DOHH2 (cell line): ENCODE data around the gene TATDN2.

Experiments used
- H3F3A ChIP-seq: fragments of 200-600 bp; sonication (generic), shearing (Covaris generic); 2 replicates; pipeline ENCODE4 v1.6.0; 2016; ENCODE audit warnings: antibody characterized with exemption, mild to moderate bottlenecking; ENCODE audit not compliant: control insufficient read depth, insufficient read depth
- H3K27ac ChIP-seq: fragments of 200-600 bp; sonication (generic); 2 replicates; pipeline ENCODE4 v1.5.1; 2014; ENCODE audit warnings: low read depth, mild to moderate bottlenecking, low read length, moderate library complexity
- H3K27me3 ChIP-seq: fragments of 200-600 bp; sonication (generic); 2 replicates; pipeline ENCODE4 v1.6.1; 2014; ENCODE audit warnings: mild to moderate bottlenecking, low read length, mixed read lengths; ENCODE audit not compliant: control insufficient read depth
- H3K36me3 ChIP-seq: fragments of 200-600 bp; sonication (generic); 2 replicates; pipeline ENCODE4 v1.6.1; 2014; ENCODE audit warnings: mild to moderate bottlenecking, low read length, moderate library complexity, mixed read lengths; ENCODE audit not compliant: control insufficient read depth
- H3K4me1 ChIP-seq: fragments of 200-600 bp; sonication (generic); 2 replicates; pipeline ENCODE4 v1.6.1; 2014; ENCODE audit warnings: mild to moderate bottlenecking, low read length, mixed read lengths; ENCODE audit not compliant: control insufficient read depth
- H3K4me2 ChIP-seq: fragments of 200-600 bp; sonication (generic); 2 replicates; pipeline ENCODE4 v1.6.0; 2014; ENCODE audit warnings: mild to moderate bottlenecking, low read length, moderate library complexity
- H3K4me3 ChIP-seq: fragments of 200-600 bp; sonication (generic); 2 replicates; pipeline ENCODE4 v1.5.1; 2014; ENCODE audit warnings: mild to moderate bottlenecking, low read length, mixed read lengths
- H3K79me2 ChIP-seq: fragments of 200-600 bp; sonication (generic); 2 replicates; pipeline ENCODE4 v1.6.1; 2014; ENCODE audit warnings: mild to moderate bottlenecking, low read length, mixed read lengths; ENCODE audit not compliant: control insufficient read depth
- H3K9me2 ChIP-seq: fragments of 200-600 bp; sonication (generic); replicated peaks from 2 replicates; pipeline ENCODE4 v1.6.1; 2014; ENCODE audit warnings: mild to moderate bottlenecking, low read length, mixed read lengths; ENCODE audit not compliant: control insufficient read depth
- H3K9me3 ChIP-seq: fragments of 200-600 bp; sonication (generic); 2 replicates; pipeline ENCODE4 v1.6.1; 2014; ENCODE audit warnings: antibody characterized with exemption, low read length, mixed read lengths; ENCODE audit not compliant: control insufficient read depth, insufficient read depth
- H4K20me1 ChIP-seq: fragments of 200-600 bp; sonication (generic); 2 replicates; pipeline ENCODE4 v1.6.0; 2014; ENCODE audit warnings: low read depth, mild to moderate bottlenecking, antibody characterized with exemption, low read length, moderate library complexity; ENCODE audit not compliant: control insufficient read depth, insufficient read depth
- CTCF ChIP-seq: fragments of 200-600 bp; sonication (generic); IDR thresholded peaks from one replicate; pipeline ENCODE4 v1.5.1; 2014; ENCODE audit warnings: antibody characterized with exemption, mild to moderate bottlenecking, low read depth, low read length; ENCODE audit not compliant: poor library complexity, severe bottlenecking
- EZH2phosphoT487 ChIP-seq: fragments of 200-600 bp; sonication (generic); IDR thresholded peaks from 2 replicates; pipeline ENCODE4 v1.6.1; 2017; ENCODE audit warnings: borderline replicate concordance, mild to moderate bottlenecking, antibody characterized with exemption, low read length, moderate library complexity, mixed read lengths

Gene TATDN2

GRCh38 chr3:10260211-10260701, 12.0 kb downstream of the TATDN2 start:
- peaks cover 77% of the 10 kb centered on the region for H3K36me3 ChIP-seq
- H3K4me2 ChIP-seq = no peak overlapping the region
- H3K9me2 ChIP-seq = no peaks in the 10 kb centered on the region

GRCh38 chr3:10262027-10262426, 13.8 kb downstream of the TATDN2 start:
- Histone ChIP-seq H3K4me2 (no peak overlapping the region), H3F3A (0 out of 2 replicates have a peak, but pooled peaks cover 2% of the 10 kb centered on the region), H3K9me3 (no peaks in the 10 kb centered on the region), H4K20me1 (peaks cover 11% of the 10 kb centered on the region), H3K36me3 (peaks cover 77% of the 10 kb centered on the region), H3K27ac (no peak overlapping the region), H3K4me3 (no peak overlapping the region), H3K79me2 (peaks cover 98% of the 10 kb centered on the region), H3K4me1 (peaks cover 7% of the 10 kb centered on the region), H3K9me2 (no peaks in the 10 kb centered on the region), H3K27me3 (no peaks in the 10 kb centered on the region)
- no peak for TF ChIP-seq CTCF
- no peak for TF ChIP-seq EZH2phosphoT487

More at GRCh38 chr3:10260211-10260701, 12.0 kb downstream of the TATDN2 start:
- Histone ChIP-seq H3K27ac (no peak overlapping the region), H3K9me3 (no peaks in the 10 kb centered on the region), H3F3A (0 out of 2 replicates have a peak, but pooled peaks cover 2% of the 10 kb centered on the region), H3K79me2 (peaks cover 98% of the 10 kb centered on the region), H3K4me1 (peaks cover 7% of the 10 kb centered on the region), H3K27me3 (no peaks in the 10 kb centered on the region), H4K20me1 (peaks cover 11% of the 10 kb centered on the region), H3K4me3 (no peak overlapping the region)
- TF ChIP-seq EZH2phosphoT487 = no peak
- no peak for TF ChIP-seq CTCF

- H3K36me3 ChIP-seq = peaks cover 91% of the 10 kb centered on the region
- no peak overlapping the region for H3K27ac ChIP-seq
- H3K4me3 ChIP-seq = no peak overlapping the region
- H3K27me3 ChIP-seq = no peaks in the 10 kb centered on the region
- H3K4me1 ChIP-seq = peaks cover 13% of the 10 kb centered on the region
- peaks cover 100% of the 10 kb centered on the region for H3K79me2 ChIP-seq
- no peaks in the 10 kb centered on the region for H3K9me2 ChIP-seq
- no peaks in the 10 kb centered on the region for H3K9me3 ChIP-seq
- peak overlapping the region; percentile 9; the same call in 1 of the 2 replicates for H3K4me2 ChIP-seq
- H3F3A ChIP-seq = 0 out of 2 replicates have a peak, but pooled peaks cover 2% of the 10 kb centered on the region
- H4K20me1 ChIP-seq = peaks cover 17% of the 10 kb centered on the region
- TF ChIP-seq CTCF = peak; percentile 62
- no peak for TF ChIP-seq EZH2phosphoT487
Measured at GRCh38 chr3:10263646-10264363, 15.5 kb downstream of the TATDN2 start.
